ENCODE data around the gene ZNF549.
"Not testable (repeated sequence)": the region's sequence is repeated elsewhere in the genome, so short reads cannot be mapped to it uniquely, and the experiment has no call there.

Gene ZNF549

DNA sequence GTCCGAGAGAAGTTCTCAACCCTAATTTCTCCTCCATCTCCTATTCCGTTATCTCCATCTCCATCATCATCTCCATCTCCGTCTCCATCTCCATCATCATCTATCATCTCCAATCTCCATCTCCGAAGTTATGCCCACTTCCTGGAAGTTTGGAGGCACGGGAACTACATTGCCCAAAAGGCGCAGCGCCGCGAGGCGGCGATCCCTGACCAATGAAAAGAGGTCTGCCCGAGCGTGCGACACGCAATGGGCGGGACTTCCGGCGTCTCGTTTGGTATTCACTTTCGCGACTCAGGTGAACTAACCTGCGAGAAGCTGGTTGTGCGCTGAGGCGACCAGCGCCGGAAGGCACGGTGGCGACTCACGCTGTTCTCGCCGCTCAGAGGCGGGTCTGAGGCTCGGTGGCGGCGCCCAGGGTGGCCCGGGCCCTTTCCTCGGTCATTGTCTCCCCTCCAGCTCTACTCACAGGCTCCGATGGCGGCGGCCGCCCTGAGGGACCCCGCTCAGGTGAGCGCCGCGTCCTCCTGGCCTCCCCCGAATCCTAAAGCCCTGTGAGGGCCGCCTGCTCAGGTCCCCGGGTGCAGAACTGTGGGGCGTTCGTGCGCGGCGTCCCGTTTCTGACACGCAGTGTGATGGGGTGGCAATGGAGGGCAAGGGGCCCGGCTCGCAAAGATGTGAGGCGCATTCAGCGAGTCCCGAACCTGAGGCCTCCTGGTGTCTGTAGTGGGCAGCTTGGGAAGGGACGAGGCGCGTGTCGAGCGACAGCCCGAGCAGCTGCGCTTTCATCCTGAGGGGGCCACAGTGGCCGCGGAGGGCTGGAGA, 39.5 kb upstream of the ZNF549 start, which contains the start of gene ZNF419 (continued):
- TF ChIP-seq ZBTB17 (tag by site-specific recombination; IDR thresholded peaks at IDR 0.05) (peak; percentile 96), SP3 (tag by site-specific recombination; IDR thresholded peaks at IDR 0.05) (peak; percentile 83), HOXC10 (CRISPR knock-in tag; IDR thresholded peaks at IDR 0.05) (peak; percentile 56; the same call in 1 of the 2 replicates), ZNF366 (tag by site-specific recombination; conservative IDR thresholded peaks at IDR 0.05) (0 out of 2 replicates have a peak, but pooled peaks have one; percentile 31)
- TF ChIP-seq, protein P1, sequence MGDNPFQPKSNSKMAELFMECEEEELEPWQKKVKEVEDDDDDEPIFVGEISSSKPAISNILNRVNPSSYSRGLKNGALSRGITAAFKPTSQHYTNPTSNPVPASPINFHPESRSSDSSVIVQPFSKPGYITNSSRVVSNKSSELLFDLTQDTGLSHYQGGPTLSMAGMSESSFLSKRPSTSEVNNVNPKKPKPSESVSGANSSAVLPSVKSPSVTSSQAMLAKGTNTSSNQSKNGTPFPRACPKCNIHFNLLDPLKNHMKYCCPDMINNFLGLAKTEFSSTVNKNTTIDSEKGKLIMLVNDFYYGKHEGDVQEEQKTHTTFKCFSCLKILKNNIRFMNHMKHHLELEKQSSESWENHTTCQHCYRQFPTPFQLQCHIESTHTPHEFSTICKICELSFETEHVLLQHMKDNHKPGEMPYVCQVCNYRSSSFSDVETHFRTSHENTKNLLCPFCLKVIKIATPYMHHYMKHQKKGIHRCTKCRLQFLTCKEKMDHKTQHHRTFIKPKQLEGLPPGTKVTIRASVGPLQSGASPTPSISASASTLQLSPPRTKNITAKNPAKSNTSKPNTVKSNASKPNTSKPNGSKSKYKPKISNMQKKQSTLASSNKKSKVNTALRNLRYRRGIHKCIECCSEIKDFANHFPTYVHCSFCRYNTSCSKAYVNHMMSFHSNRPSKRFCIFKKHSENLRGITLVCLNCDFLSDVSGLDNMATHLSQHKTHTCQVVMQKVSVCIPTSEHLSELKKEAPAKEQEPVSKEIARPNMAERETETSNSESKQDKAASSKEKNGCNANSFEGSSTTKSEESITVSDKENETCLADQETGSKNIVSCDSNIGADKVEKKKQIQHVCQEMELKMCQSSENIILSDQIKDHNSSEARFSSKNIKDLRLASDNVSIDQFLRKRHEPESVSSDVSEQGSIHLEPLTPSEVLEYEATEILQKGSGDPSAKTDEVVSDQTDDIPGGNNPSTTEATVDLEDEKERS (tag by site-specific recombination; IDR thresholded peaks at IDR 0.05): 0 out of 2 replicates have a peak, but pooled peaks have one; percentile 43

DNA sequence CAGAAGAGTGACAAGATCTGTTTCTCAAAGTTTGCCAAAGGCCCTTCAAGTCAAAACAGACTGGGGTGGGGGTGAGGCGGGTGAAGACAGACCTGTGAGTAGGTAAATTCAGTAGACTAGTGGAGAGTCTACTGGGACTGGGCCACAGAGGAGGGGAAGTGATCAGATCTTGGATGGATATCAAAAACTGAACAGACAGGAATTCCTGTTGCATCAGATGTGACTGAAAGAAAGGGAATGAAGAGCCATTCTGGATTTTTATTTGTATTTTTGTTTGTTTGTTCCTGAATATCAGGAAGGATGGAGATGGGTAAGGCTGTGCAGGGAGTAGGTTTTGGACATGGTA, 38.9 kb upstream of the ZNF549 start:
- CTCF ChIA-PET; H3K27ac ChIP-seq (ENCODE audit: extremely low read depth, low read depth, low read length); H3K9me3 ChIP-seq (ENCODE audit: control insufficient read depth, insufficient read depth, low read depth, low read length); H3K4me1 ChIP-seq (ENCODE audit: control insufficient read depth, insufficient read depth, low read length): not testable (repeated sequence)
- peak overlapping the region; percentile 34 for H3K4me3 ChIP-seq (ENCODE audit: low read depth, low read length)
- peaks cover 22 to 36% of the 10 kb centered on the region in 2 experiments for H3K36me3 ChIP-seq (ENCODE audit: control insufficient read depth in 2 of 2, insufficient read depth in 1 of 2, low read length in 2 of 2)
- POLR2A ChIA-PET: interaction anchor here (1.1 kb wide), 1 partner anchor 11 kb away, joined by 5 read pairs; the partner anchor contains the start of gene ZNF773

DNA sequence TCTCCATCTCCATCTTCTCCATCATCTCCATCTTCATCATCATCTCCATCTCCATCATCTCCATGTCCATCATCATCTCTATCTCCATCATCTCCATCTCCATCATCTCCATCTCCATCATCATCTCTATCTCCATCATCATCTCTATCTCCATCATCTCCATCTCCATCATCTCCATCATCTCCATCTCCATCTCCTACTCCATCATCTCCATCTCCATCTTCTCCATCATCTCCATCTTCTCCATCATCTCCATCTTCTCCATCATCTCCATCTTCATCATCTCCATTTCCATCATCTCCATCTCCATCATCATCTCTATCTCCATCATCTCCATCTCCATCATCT, 27.9 kb upstream of the ZNF549 start:
- H3K4me3 ChIP-seq (ENCODE audit: low read depth, low read length); H3K9me3 ChIP-seq (ENCODE audit: control insufficient read depth, insufficient read depth, low read depth, low read length); H3K4me1 ChIP-seq (ENCODE audit: control insufficient read depth, insufficient read depth, low read length); CTCF ChIA-PET; H3K27ac ChIP-seq (ENCODE audit: extremely low read depth, low read depth, low read length): not testable (repeated sequence)
- TF ChIP-seq, protein P2, sequence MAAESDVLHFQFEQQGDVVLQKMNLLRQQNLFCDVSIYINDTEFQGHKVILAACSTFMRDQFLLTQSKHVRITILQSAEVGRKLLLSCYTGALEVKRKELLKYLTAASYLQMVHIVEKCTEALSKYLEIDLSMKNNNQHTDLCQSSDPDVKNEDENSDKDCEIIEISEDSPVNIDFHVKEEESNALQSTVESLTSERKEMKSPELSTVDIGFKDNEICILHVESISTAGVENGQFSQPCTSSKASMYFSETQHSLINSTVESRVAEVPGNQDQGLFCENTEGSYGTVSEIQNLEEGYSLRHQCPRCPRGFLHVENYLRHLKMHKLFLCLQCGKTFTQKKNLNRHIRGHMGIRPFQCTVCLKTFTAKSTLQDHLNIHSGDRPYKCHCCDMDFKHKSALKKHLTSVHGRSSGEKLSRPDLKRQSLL (tag by site-specific recombination; IDR thresholded peaks at IDR 0.05): peak; percentile 100; the same call in 1 of the 2 replicates
- TF ChIP-seq, protein P1 (tag by site-specific recombination; IDR thresholded peaks at IDR 0.05): 0 out of 2 replicates have a peak, but pooled peaks have one; percentile 58
- TF ChIP-seq ZNF785 (tag by site-specific recombination; IDR thresholded peaks at IDR 0.05): 0 out of 2 replicates have a peak, but pooled peaks have one; percentile 48
- H3K36me3 ChIP-seq (ENCODE audit: control insufficient read depth in 2 of 2, insufficient read depth in 1 of 2, low read length in 2 of 2): peaks cover 28 to 35% of the 10 kb centered on the region in 2 experiments; a peak in 2 of 3 replicates
- POLR2A ChIA-PET: interaction anchor here (0.5 to 1.1 kb wide), 9 partner anchors 9 to 252 kb away, joined by 3 to 10 read pairs (median 5); partner anchors contain the start of genes ZNF416, ZNF419, ZNF549 and ZNF772

DNA sequence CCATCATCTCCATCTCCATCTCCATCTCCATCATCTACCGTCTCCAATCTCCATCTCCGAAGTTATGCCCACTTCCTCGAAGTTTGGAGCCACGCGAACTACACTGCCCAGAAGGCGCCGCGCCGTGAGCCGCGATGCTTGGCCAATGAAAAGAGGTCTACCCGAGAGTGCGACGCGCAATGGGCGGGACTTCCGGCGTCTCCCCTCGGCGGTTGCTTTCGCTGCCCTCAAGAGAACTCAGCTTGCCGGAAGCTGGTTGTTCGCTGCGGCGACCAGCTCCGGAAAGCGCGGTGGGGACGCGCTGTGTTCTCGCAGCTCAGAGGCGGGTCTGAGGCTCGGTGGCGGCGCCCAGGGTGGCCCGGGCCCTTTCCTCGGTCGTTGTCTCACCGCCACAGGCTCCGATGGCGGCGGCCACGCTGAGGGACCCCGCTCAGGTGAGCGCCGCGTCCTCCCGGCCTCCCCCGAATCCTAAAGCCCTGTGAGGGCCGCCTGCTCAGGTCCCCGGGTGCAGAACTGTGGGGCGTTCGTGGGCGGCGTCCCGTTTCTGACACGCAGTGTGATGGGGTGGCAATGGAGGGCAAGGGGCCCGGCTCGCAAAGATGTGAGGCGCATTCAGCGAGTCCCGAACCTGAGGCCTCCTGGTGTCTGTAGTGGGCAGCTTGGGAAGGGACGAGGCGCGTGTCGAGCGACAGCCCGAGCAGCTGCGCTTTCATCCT, 27.3 kb upstream of the ZNF549 start, which contains the start of gene ZNF773:
Gene ZNF773, plus strand, starts transcription at position 259 of the 716 bp plus-strand sequence. Its CDS starts 143 bp downstream, at position 402.
- H3K4me3 ChIP-seq (ENCODE audit: low read depth, low read length): peak within 1 kb of the TSS; percentile 87
- H3K4me1 ChIP-seq (ENCODE audit: control insufficient read depth, insufficient read depth, low read length); CTCF ChIA-PET; H3K9me3 ChIP-seq (ENCODE audit: control insufficient read depth, insufficient read depth, low read depth, low read length); TF ChIP-seq ZNF274 (IDR thresholded peaks at IDR 0.05; ENCODE audit: low read length): not testable (repeated sequence)
- H3K36me3 ChIP-seq (ENCODE audit: control insufficient read depth in 2 of 2, insufficient read depth in 1 of 2, low read length in 2 of 2): peaks cover 25 to 36% of the 10 kb centered on the region in 2 experiments; a peak in 2 of 3 replicates
- peak within 1 kb of the TSS; percentile 85 for H3K27ac ChIP-seq (ENCODE audit: extremely low read depth, low read depth, low read length)
- POLR2A ChIA-PET: interaction anchor here (0.5 to 1.1 kb wide), 11 partner anchors 8 to 405 kb away, joined by 3 to 10 read pairs (median 5); partner anchors contain the start of genes ZNF416, ZNF419, ZNF549 and ZNF772
- TF ChIP-seq ZNF561 (tag by site-specific recombination; IDR thresholded peaks at IDR 0.05; ENCODE audit: borderline replicate concordance) (peak; percentile 72; the same call in 1 of the 2 replicates), ZNF274 (tag by site-specific recombination; IDR thresholded peaks at IDR 0.05; ENCODE audit: borderline replicate concordance) (peak; percentile 60; the same call in 1 of the 2 replicates), ZBTB17 (tag by site-specific recombination; IDR thresholded peaks at IDR 0.05) (peak; percentile 92), YY2 (tag by site-specific recombination; IDR thresholded peaks at IDR 0.05) (peak; percentile 57; the same call in 1 of the 2 replicates), SP3 (tag by site-specific recombination; IDR thresholded peaks at IDR 0.05) (peak; percentile 68), KLF16 (tag by site-specific recombination; IDR thresholded peaks at IDR 0.05) (peak; percentile 38; the same call in 1 of the 2 replicates), SP2 (tag by site-specific recombination; IDR thresholded peaks at IDR 0.05) (peak; percentile 89)
- TF ChIP-seq, protein P3, sequence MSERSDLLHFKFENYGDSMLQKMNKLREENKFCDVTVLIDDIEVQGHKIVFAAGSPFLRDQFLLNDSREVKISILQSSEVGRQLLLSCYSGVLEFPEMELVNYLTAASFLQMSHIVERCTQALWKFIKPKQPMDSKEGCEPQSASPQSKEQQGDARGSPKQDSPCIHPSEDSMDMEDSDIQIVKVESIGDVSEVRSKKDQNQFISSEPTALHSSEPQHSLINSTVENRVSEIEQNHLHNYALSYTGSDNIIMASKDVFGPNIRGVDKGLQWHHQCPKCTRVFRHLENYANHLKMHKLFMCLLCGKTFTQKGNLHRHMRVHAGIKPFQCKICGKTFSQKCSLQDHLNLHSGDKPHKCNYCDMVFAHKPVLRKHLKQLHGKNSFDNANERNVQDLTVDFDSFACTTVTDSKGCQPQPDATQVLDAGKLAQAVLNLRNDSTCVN (tag by site-specific recombination; optimal IDR thresholded peaks at IDR 0.05): peak; percentile 71
- TF ChIP-seq, protein P4, sequence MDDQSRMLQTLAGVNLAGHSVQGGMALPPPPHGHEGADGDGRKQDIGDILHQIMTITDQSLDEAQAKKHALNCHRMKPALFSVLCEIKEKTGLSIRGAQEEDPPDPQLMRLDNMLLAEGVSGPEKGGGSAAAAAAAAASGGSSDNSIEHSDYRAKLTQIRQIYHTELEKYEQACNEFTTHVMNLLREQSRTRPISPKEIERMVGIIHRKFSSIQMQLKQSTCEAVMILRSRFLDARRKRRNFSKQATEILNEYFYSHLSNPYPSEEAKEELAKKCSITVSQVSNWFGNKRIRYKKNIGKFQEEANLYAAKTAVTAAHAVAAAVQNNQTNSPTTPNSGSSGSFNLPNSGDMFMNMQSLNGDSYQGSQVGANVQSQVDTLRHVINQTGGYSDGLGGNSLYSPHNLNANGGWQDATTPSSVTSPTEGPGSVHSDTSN (CRISPR knock-in tag; IDR thresholded peaks at IDR 0.05): peak; percentile 86; the same call in 1 of the 2 replicates
